GM23338 (cell line): ENCODE measurements around the gene LXN. TPM values are rescaled to one million over a fixed set of nuclear protein-coding genes. Genes with fewer than 3 reads are reported as not detected.
"Not testable (repeated sequence)": the region's sequence is repeated elsewhere in the genome, so short reads cannot be mapped to it uniquely, and the experiment has no call there.

Experiments used
- ATAC-seq: fragments of 200-7000 bp; cut with Tn5 transposase; 3 replicates; pipeline ENCODE4 v1.9.1; 2020
- DNase-seq: peaks from one replicate; pipeline ENCODE4 v3.0.0-alpha.2; 2015; ENCODE audit warnings: low spot score
- H2AFZ ChIP-seq: fragments of 200-600 bp; sonication (generic); 2 replicates; pipeline ENCODE4 v1.8.0; 2016; ENCODE audit warnings: antibody characterized with exemption, mild to moderate bottlenecking, moderate library complexity
- H3F3A ChIP-seq: fragments of 200-600 bp; sonication (generic); replicated peaks from 2 replicates; pipeline ENCODE4 v1.8.0; 2017; ENCODE audit warnings: antibody characterized with exemption, mixed run types, low read depth
- H3K27ac ChIP-seq: fragments of 200-600 bp; sonication (generic); 2 replicates; pipeline ENCODE4 v1.6.1; 2016; ENCODE audit warnings: low read depth
- H3K27me3 ChIP-seq: fragments of 200-600 bp; sonication (generic); 2 replicates; pipeline ENCODE4 v1.8.0; 2016; ENCODE audit warnings: mild to moderate bottlenecking, mixed run types, moderate library complexity; ENCODE audit not compliant: insufficient read depth
- H3K36me3 ChIP-seq: fragments of 200-600 bp; sonication (generic); 2 replicates; pipeline ENCODE4 v1.8.0; 2016; ENCODE audit warnings: mild to moderate bottlenecking; ENCODE audit not compliant: insufficient read depth
- H3K4me1 ChIP-seq: fragments of 200-600 bp; sonication (generic); 2 replicates; pipeline ENCODE4 v1.8.0; 2016; ENCODE audit warnings: mild to moderate bottlenecking, moderate library complexity; ENCODE audit not compliant: insufficient read depth
- H3K4me2 ChIP-seq: fragments of 200-600 bp; sonication (generic); 2 replicates; pipeline ENCODE4 v1.7.1; 2017; ENCODE audit warnings: mixed run types
- H3K4me3 ChIP-seq: fragments of 200-600 bp; sonication (generic); 2 replicates; pipeline ENCODE4 v1.6.1; 2016; ENCODE audit warnings: mixed run types
- H3K79me2 ChIP-seq: fragments of 200-600 bp; sonication (generic); replicated peaks from 2 replicates; pipeline ENCODE4 v1.8.0; 2017; ENCODE audit warnings: mild to moderate bottlenecking; ENCODE audit not compliant: insufficient read depth
- H3K9me2 ChIP-seq: fragments of 200-600 bp; sonication (generic); 2 replicates; pipeline ENCODE4 v1.8.0; 2017; ENCODE audit not compliant: insufficient read depth
- H4K20me1 ChIP-seq: fragments of 200-600 bp; sonication (generic); replicated peaks from 2 replicates; pipeline ENCODE4 v1.8.0; 2017; ENCODE audit warnings: mild to moderate bottlenecking; ENCODE audit not compliant: insufficient read depth
- H3K27ac Mint-ChIP-seq: 2 replicates; pipeline ENCODE4 v1.8.0; 2020; ENCODE audit warnings: inconsistent platforms, mild to moderate bottlenecking, moderate library complexity, mixed read lengths
- H3K27me3 Mint-ChIP-seq: 3 replicates; pipeline ENCODE4 v1.8.0; 2022; ENCODE audit warnings: low read depth, mild to moderate bottlenecking, moderate library complexity, mixed read lengths, inconsistent platforms; ENCODE audit not compliant: insufficient read depth, poor library complexity
- H3K36me3 Mint-ChIP-seq: 3 replicates; pipeline ENCODE4 v1.8.0; 2021; ENCODE audit warnings: low read depth, mild to moderate bottlenecking, inconsistent platforms, moderate library complexity, mixed read lengths
- H3K4me1 Mint-ChIP-seq: 3 replicates; pipeline ENCODE4 v1.8.0; 2020; ENCODE audit warnings: mild to moderate bottlenecking, inconsistent platforms, mixed read lengths
- H3K4me3 Mint-ChIP-seq: 3 replicates; pipeline ENCODE4 v1.8.0; 2021; ENCODE audit warnings: moderate library complexity, mild to moderate bottlenecking, inconsistent platforms, mixed read lengths
- H3K9me3 Mint-ChIP-seq: 3 replicates; pipeline ENCODE4 v1.8.0; 2020; ENCODE audit warnings: moderate library complexity, mild to moderate bottlenecking, inconsistent platforms, mixed read lengths
- CREB1 ChIP-seq: fragments of 250-450 bp; sonication (Bioruptor Pico); IDR thresholded peaks from 2 replicates; pipeline ENCODE4 v1.5.0; 2020; ENCODE audit warnings: low read depth, mild to moderate bottlenecking, moderate library complexity
- EZH2 ChIP-seq: fragments of 200-600 bp; sonication (generic); IDR thresholded peaks from one replicate; pipeline ENCODE4 v1.8.0; 2017; ENCODE audit warnings: antibody characterized with exemption, mild to moderate bottlenecking, low read depth; ENCODE audit not compliant: unreplicated experiment
- EZH2phosphoT487 ChIP-seq: fragments of 200-600 bp; sonication (generic); IDR thresholded peaks from one replicate; pipeline ENCODE4 v1.8.1; 2018; ENCODE audit warnings: antibody characterized with exemption; ENCODE audit not compliant: unreplicated experiment
- JUNB ChIP-seq: IDR thresholded peaks from one replicate; pipeline ENCODE4 v1.6.1; 2016; ENCODE audit warnings: antibody characterized with exemption; ENCODE audit not compliant: unreplicated experiment
- NANOG ChIP-seq: IDR thresholded peaks from 2 replicates; pipeline ENCODE4 v1.6.1; 2016; ENCODE audit warnings: antibody characterized with exemption, borderline replicate concordance
- POLR2AphosphoS5 ChIP-seq: IDR thresholded peaks from 2 replicates; pipeline ENCODE4 v1.6.1; 2016; ENCODE audit warnings: antibody characterized with exemption, low read depth
- REST ChIP-seq: IDR thresholded peaks from one replicate; pipeline ENCODE4 v1.6.1; 2018; ENCODE audit warnings: antibody characterized with exemption; ENCODE audit not compliant: unreplicated experiment
- STAT1 ChIP-seq: IDR thresholded peaks from one replicate; pipeline ENCODE4 v1.6.1; 2016; ENCODE audit warnings: antibody characterized with exemption; ENCODE audit not compliant: unreplicated experiment
- ZNF331 ChIP-seq: fragments of 250-450 bp; sonication (Bioruptor Pico); IDR thresholded peaks from 2 replicates; pipeline ENCODE4 v1.5.0; 2020; ENCODE audit warnings: low read depth, mild to moderate bottlenecking, moderate library complexity
- ZNF462 ChIP-seq: fragments of 250-450 bp; sonication (Bioruptor Pico); IDR thresholded peaks from 2 replicates; pipeline ENCODE4 v1.5.0; 2020; ENCODE audit warnings: mild to moderate bottlenecking, moderate library complexity
- polyA plus RNA-seq: library from polyadenylated mRNA; unstranded; fragments of >200 nt; fragmentation: Nextera tagmentation; extraction: Ambion mirVana; gene quantifications from 2 replicates; pipeline ENCODE4 v1.2.1, GENCODE V29; 2016
- total RNA-seq: library from RNA; depleted of rRNA; stranded (reverse); fragments of >200 nt; shearing (Covaris generic); gene quantifications from 2 replicates; pipeline ENCODE4 v1.2.3, GENCODE V29; 2014
- TF ChIP-seq, protein P1 (sequence below), 2 experiments: fragments of 200-600 bp in 1 of 2; sonication (generic) in 1 of 2; conservative IDR thresholded peaks; 2 replicates each; pipeline versions ENCODE4 v1.5.1 to v1.6.1; 2016 to 2017; ENCODE audit warnings: antibody characterized with exemption in 2 of 2, low read depth in 2 of 2, mild to moderate bottlenecking in 2 of 2, moderate library complexity in 1 of 2

The LXN gene
- total and polyA plus RNA-seq, 2 experiments from 2014 or later, result 5.6 to 10.0 TPM

DNA sequence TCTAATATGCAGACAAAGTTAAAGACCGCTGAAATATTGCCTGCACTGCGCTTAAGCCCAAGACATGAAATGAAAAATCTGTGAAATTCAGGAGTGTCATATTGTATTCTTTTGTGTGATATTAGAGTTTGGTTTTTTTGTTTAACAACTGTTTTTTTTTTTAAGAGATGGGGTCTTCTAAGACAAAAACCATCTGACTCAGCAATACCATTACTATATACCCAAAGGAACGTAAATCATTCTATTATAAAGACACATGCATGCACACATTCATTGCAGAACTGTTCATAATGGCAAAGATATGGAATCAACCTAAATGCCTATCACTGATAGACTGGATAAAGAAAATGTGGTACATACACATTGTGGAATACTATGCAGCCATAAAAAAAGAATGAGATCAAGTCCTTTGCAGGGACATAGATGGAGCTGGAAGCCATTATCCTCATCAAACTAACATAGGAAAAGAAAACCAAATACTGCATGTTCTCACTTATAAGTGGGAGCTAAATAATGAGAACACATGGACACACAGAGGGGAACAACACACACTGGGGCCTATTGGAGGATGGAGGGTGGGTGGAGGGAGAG is 21.5 kb upstream of the LXN start:
- H3K4me3 Mint-ChIP-seq, H3K4me3 ChIP-seq, H3K4me1 ChIP-seq, ATAC-seq, H3K27me3 ChIP-seq, DNase-seq, H3K4me1 Mint-ChIP-seq, H3K27ac Mint-ChIP-seq, H3K9me3 Mint-ChIP-seq, H3K4me2 ChIP-seq, H3K36me3 ChIP-seq, H3K9me2 ChIP-seq, H3K27ac ChIP-seq, H3K79me2 ChIP-seq, H3F3A ChIP-seq, H2AFZ ChIP-seq, H3K27me3 Mint-ChIP-seq, H4K20me1 ChIP-seq: not testable (repeated sequence)
- peaks cover 24% of the 10 kb centered on the region for H3K36me3 Mint-ChIP-seq

DNA sequence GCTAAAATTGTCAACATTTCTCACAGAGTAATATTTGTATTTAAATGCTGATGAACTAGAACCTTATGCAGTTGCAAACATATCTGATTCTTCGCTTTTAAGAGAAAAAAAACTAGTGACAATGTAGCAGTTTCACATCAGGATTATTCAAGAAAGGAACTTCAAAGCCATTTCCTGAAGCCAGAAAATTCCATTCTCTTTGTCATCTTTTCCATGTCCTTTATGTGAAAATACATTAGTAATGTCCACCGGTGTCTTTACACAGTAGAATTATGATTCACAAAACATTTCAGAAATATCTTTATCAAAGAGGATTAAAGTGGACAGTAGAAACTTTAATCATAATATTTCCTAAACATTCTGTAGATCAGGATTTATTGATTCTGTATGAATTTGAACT is 12.7 kb upstream of the LXN start:
- no peaks in the 10 kb centered on the region for H3K27me3 ChIP-seq
- H3K4me2 ChIP-seq, result no peak overlapping the region
- no peaks in the 10 kb centered on the region for H3K9me3 Mint-ChIP-seq
- ATAC-seq (no peak), DNase-seq (no peak)
- H3K27ac ChIP-seq, result no peak overlapping the region
- H3K9me2 ChIP-seq, result no peaks in the 10 kb centered on the region
- no peaks in the 10 kb centered on the region for H3K4me1 ChIP-seq
- H3K4me1 Mint-ChIP-seq, result no peaks in the 10 kb centered on the region
- H3K27ac Mint-ChIP-seq, result no peak overlapping the region
- no peak overlapping the region for H3K4me3 Mint-ChIP-seq
- peaks cover 2% of the 10 kb centered on the region for H3K36me3 Mint-ChIP-seq
- no peak overlapping the region for H2AFZ ChIP-seq
- H3K4me3 ChIP-seq, result no peak overlapping the region
- H3F3A ChIP-seq, result no peaks in the 10 kb centered on the region
- no peaks in the 10 kb centered on the region for H4K20me1 ChIP-seq
- no peaks in the 10 kb centered on the region for H3K27me3 Mint-ChIP-seq
- no peaks in the 10 kb centered on the region for H3K36me3 ChIP-seq
- no peaks in the 10 kb centered on the region for H3K79me2 ChIP-seq
- TF ChIP-seq ZNF462 (no peak), NANOG (no peak), ZNF331 (CRISPR knock-in tag) (no peak), REST (no peak), CREB1 (CRISPR knock-in tag) (no peak), JUNB (no peak), POLR2AphosphoS5 (no peak), STAT1 (no peak), EZH2phosphoT487 (no peak), EZH2 (no peak)
- TF ChIP-seq, protein P1, sequence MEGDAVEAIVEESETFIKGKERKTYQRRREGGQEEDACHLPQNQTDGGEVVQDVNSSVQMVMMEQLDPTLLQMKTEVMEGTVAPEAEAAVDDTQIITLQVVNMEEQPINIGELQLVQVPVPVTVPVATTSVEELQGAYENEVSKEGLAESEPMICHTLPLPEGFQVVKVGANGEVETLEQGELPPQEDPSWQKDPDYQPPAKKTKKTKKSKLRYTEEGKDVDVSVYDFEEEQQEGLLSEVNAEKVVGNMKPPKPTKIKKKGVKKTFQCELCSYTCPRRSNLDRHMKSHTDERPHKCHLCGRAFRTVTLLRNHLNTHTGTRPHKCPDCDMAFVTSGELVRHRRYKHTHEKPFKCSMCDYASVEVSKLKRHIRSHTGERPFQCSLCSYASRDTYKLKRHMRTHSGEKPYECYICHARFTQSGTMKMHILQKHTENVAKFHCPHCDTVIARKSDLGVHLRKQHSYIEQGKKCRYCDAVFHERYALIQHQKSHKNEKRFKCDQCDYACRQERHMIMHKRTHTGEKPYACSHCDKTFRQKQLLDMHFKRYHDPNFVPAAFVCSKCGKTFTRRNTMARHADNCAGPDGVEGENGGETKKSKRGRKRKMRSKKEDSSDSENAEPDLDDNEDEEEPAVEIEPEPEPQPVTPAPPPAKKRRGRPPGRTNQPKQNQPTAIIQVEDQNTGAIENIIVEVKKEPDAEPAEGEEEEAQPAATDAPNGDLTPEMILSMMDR (conservative IDR thresholded peaks at IDR 0.05; ENCODE audit: low read depth in 2 of 2), result no peak
